SK-N-SH treated with all-trans-retinoic acid at 6 μM for 48 hours (cell line): ENCODE data around the gene BIRC5.

ENCODE experiments used
- ATAC-seq: fragments of 200-7000 bp; cut with Tn5 transposase; 3 replicates; pipeline ENCODE4 v1.9.1; 2020; ENCODE audit warnings: mild to moderate bottlenecking, moderate library complexity
- ARNTL ChIP-seq: fragments of 450-650 bp; formaldehyde crosslinking; IDR thresholded peaks from 2 replicates; pipeline ENCODE4 v1.5.0; 2020; ENCODE audit warnings: low read depth, mild to moderate bottlenecking, moderate library complexity, borderline replicate concordance
- BACH2 ChIP-seq: fragments of 250-450 bp; sonication (Bioruptor Pico); IDR thresholded peaks from 2 replicates; pipeline ENCODE4 v1.9.0; 2021; ENCODE audit warnings: mild to moderate bottlenecking, borderline replicate concordance
- CREB5 ChIP-seq: fragments of 250-450 bp; sonication (Bioruptor Pico); IDR thresholded peaks from 2 replicates; pipeline ENCODE4 v1.5.1; 2020; ENCODE audit warnings: low read depth, mild to moderate bottlenecking, moderate library complexity
- CSDC2 ChIP-seq: fragments of 250-450 bp; sonication (Bioruptor Pico); IDR thresholded peaks from 2 replicates; pipeline ENCODE4 v1.5.0; 2020; ENCODE audit warnings: mild to moderate bottlenecking, moderate library complexity
- CSRNP3 ChIP-seq: fragments of 250-450 bp; sonication (Bioruptor Pico); IDR thresholded peaks from 2 replicates; pipeline ENCODE4 v1.5.1; 2021; ENCODE audit warnings: mild to moderate bottlenecking, moderate library complexity
- GLIS3 ChIP-seq: fragments of 250-450 bp; sonication (Bioruptor Pico); IDR thresholded peaks from 2 replicates; pipeline ENCODE4 v1.5.0; 2020; ENCODE audit warnings: mild to moderate bottlenecking, moderate library complexity
- ISL1 ChIP-seq: fragments of 250-450 bp; sonication (Bioruptor Pico); IDR thresholded peaks from 2 replicates; pipeline ENCODE4 v2.1.2; 2022; ENCODE audit warnings: mild to moderate bottlenecking, moderate library complexity
- PATZ1 ChIP-seq: fragments of 250-450 bp; sonication (Bioruptor Pico); IDR thresholded peaks from 2 replicates; pipeline ENCODE4 v1.8.0; 2020; ENCODE audit warnings: mild to moderate bottlenecking, moderate library complexity, borderline replicate concordance
- POU6F1 ChIP-seq: fragments of 250-450 bp; sonication (Bioruptor Pico); IDR thresholded peaks from 2 replicates; pipeline ENCODE4 v1.8.0; 2021; ENCODE audit warnings: low read depth, mild to moderate bottlenecking, moderate library complexity, borderline replicate concordance
- PPARA ChIP-seq: fragments of 250-450 bp; sonication (Bioruptor Pico); IDR thresholded peaks from 2 replicates; pipeline ENCODE4 v1.5.0; 2020; ENCODE audit warnings: mild to moderate bottlenecking, borderline replicate concordance
- RARB ChIP-seq: fragments of 250-450 bp; sonication (Bioruptor Pico); IDR thresholded peaks from 2 replicates; pipeline ENCODE4 v1.8.0; 2021; ENCODE audit warnings: mild to moderate bottlenecking, moderate library complexity
- SNAI2 ChIP-seq: fragments of 250-450 bp; sonication (Bioruptor Pico); IDR thresholded peaks from 2 replicates; pipeline ENCODE4 v1.5.0; 2020; ENCODE audit warnings: mild to moderate bottlenecking, moderate library complexity
- TCF4 ChIP-seq: fragments of 250-450 bp; sonication (Bioruptor Pico); IDR thresholded peaks from 2 replicates; pipeline ENCODE4 v1.8.0; 2021; ENCODE audit warnings: mild to moderate bottlenecking, moderate library complexity, borderline replicate concordance
- TOX ChIP-seq: fragments of 250-450 bp; sonication (Bioruptor Pico); IDR thresholded peaks from 2 replicates; pipeline ENCODE4 v1.8.0; 2021; ENCODE audit warnings: mild to moderate bottlenecking, moderate library complexity, borderline replicate concordance
- TSHZ2 ChIP-seq: fragments of 250-450 bp; sonication (Bioruptor Pico); IDR thresholded peaks from 2 replicates; pipeline ENCODE4 v1.5.0; 2020; ENCODE audit warnings: mild to moderate bottlenecking, moderate library complexity
- ZC3H10 ChIP-seq: fragments of 250-450 bp; sonication (Bioruptor Pico); IDR thresholded peaks from 2 replicates; pipeline ENCODE4 v1.5.1; 2021; ENCODE audit warnings: mild to moderate bottlenecking, moderate library complexity
- ZFP3 ChIP-seq: fragments of 250-450 bp; sonication (Bioruptor Pico); IDR thresholded peaks from 2 replicates; pipeline ENCODE4 v1.5.0; 2020; ENCODE audit warnings: mild to moderate bottlenecking, moderate library complexity
- ZFP30 ChIP-seq: fragments of 450-650 bp; formaldehyde crosslinking; IDR thresholded peaks from 2 replicates; pipeline ENCODE4 v1.5.0; 2022; ENCODE audit warnings: mild to moderate bottlenecking, moderate library complexity
- ZNF565 ChIP-seq: fragments of 450-650 bp; formaldehyde crosslinking; conservative IDR thresholded peaks from 2 replicates; pipeline ENCODE4 v1.5.0; 2020; ENCODE audit warnings: low read depth, mild to moderate bottlenecking, moderate library complexity
- ZNF70 ChIP-seq: fragments of 450-650 bp; formaldehyde crosslinking; IDR thresholded peaks from 2 replicates; pipeline ENCODE4 v1.5.0; 2020; ENCODE audit warnings: mild to moderate bottlenecking, moderate library complexity
- ZNF8 ChIP-seq: fragments of 450-650 bp; formaldehyde crosslinking; IDR thresholded peaks from 2 replicates; pipeline ENCODE4 v1.5.0; 2020; ENCODE audit warnings: mild to moderate bottlenecking, moderate library complexity

Gene BIRC5

GRCh38 chr17:78268191-78268874 is 54.3 kb downstream of the BIRC5 start:
- no peak for ATAC-seq
- TF ChIP-seq PATZ1 (no peak), TOX (CRISPR knock-in tag) (no peak), ARNTL (CRISPR knock-in tag) (no peak), CREB5 (no peak), SNAI2 (CRISPR knock-in tag) (no peak), RARB (no peak), ZNF70 (no peak), GLIS3 (no peak), ZNF8 (no peak)

GRCh38 chr17:78268951-78269905 is 55.2 kb downstream of the BIRC5 start:
- TF ChIP-seq CSDC2 (peak; percentile 83; the same call in 1 of the 2 replicates), CSRNP3 (CRISPR knock-in tag) (no peak), BACH2 (no peak), POU6F1 (CRISPR knock-in tag) (no peak), GLIS3 (no peak), TCF4 (CRISPR knock-in tag) (no peak), ZNF565 (no peak), ZFP3 (peak; percentile 58; the same call in 1 of the 2 replicates), ZFP30 (CRISPR knock-in tag) (no peak), ISL1 (CRISPR knock-in tag) (peak; percentile 59), TOX (CRISPR knock-in tag) (no peak), CREB5 (no peak), PPARA (CRISPR knock-in tag) (no peak), RARB (no peak), ZNF70 (no peak), ARNTL (CRISPR knock-in tag) (no peak), PATZ1 (peak; percentile 57; the same call in 1 of the 2 replicates), ZC3H10 (CRISPR knock-in tag) (0 out of 2 replicates have a peak, but pooled peaks have one; percentile 15), TSHZ2 (CRISPR knock-in tag) (0 out of 2 replicates have a peak, but pooled peaks have one; percentile 44)
- peak; percentile 42 for ATAC-seq
